ENCODE results near the gene SKA3. TPM values are rescaled to one million over a fixed set of nuclear protein-coding genes. Genes with fewer than 3 reads are reported as not detected.
A peak's percentile ranks its signal among the peaks of the same experiment; 100 is the strongest.
"Not testable (repeated sequence)": the region's sequence is repeated elsewhere in the genome, so short reads cannot be mapped to it uniquely, and the experiment has no call there.

The SKA3 gene
- total RNA-seq = 0.12 TPM
- long read RNA-seq, partial matches to known transcripts = 1 of 1 reads
- long read RNA-seq, other reads (novel, unspliced or antisense) = 0 of 1 reads

- intact Hi-C loops (cut with micrococcal nuclease) = loop anchor here (10.0 kb wide), 1 partner anchor 232 kb away; no protein-coding TSS in a partner anchor
- DNase-seq = peak; percentile 96
- peak; percentile 98 for ATAC-seq
Measured at GRCh38 chr13:21176215-21176981, at the start of gene SKA3, which contains the start of gene MRPL57. Gene SKA3, minus strand, starts transcription at chr13:21176552. Its CDS starts 75 bp downstream, at chr13:21176477. Gene MRPL57, plus strand, starts transcription at chr13:21176658. Its CDS starts 259 bp downstream, at chr13:21176917.

GRCh38 chr13:21225082-21225481 is 48.7 kb upstream of the SKA3 start:
- no peak for ATAC-seq
- intact Hi-C loops (cut with micrococcal nuclease) = no loop called here
- no peak for DNase-seq

DNA sequence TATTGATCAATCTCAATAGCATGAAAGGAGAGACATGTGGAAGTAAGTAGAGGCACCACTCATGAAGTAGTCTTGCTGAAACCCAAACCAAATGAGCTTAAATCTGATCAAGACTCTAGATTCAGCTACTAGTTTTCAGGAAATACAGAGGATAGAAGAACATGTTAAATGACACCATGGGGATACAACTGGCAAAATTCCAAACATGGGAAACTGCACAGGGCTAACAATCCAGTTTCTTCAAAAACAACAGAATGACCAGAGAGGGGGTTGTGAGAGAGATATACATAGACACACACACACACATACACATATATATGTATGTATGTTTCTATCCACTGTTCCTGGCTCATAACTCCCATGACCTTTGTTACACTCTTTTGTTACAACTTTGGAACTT is 44.9 kb upstream of the SKA3 start:
- ATAC-seq (no peak), DNase-seq (no peak)
- intact Hi-C loops (cut with micrococcal nuclease) = no loop called here

DNA sequence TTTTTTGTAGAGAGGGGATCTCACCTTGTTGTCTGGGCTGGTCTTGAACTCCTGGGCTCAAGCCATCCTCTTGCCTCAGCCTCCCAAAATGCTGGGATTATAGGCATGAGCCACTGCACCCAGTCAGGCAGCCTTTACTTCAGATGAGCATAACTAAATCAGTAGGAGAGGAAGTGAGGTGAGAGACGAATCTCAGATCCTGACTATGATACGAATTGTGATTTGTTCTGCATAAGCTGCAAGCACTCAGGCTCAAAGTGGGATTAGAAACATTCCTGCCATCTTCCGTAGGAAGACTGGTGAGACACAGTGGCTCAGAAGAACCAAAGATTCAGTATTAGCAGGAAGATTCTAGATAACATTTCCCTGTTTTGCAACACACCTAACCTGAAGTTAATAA is 43.4 kb upstream of the SKA3 start:
- ATAC-seq; intact Hi-C loops (cut with micrococcal nuclease); DNase-seq: not testable (repeated sequence)

DNA sequence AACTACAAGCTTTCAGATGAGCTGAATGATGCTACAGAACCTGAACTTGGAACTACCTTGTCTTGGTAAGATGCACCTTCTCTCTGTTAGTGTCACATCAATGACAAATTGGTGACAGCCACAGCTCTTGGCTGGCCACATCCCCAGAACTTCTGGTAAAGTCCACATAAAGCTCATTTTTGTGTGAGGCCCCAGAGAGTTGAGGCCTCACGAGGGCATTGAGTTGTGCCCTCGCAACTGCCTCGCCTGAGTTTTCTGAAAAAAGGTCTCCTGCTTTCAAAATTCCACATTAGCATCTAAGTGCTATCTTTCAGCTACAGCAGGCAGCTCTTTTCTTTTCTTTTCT is 42.7 kb upstream of the SKA3 start:
- no peak for ATAC-seq
- no peak for DNase-seq
- intact Hi-C loops (cut with micrococcal nuclease) = no loop called here

GRCh38 chr13:21218351-21219035 is 42.1 kb upstream of the SKA3 start:
- intact Hi-C loops (cut with micrococcal nuclease) = no loop called here
- ATAC-seq (no peak), DNase-seq (no peak)

GRCh38 chr13:21216332-21216731 is 40.0 kb upstream of the SKA3 start:
- ATAC-seq (no peak), DNase-seq (no peak)
- intact Hi-C loops (cut with micrococcal nuclease) = no loop called here

GRCh38 chr13:21215419-21215818 is 39.1 kb upstream of the SKA3 start:
- DNase-seq; ATAC-seq; intact Hi-C loops (cut with micrococcal nuclease): not testable (repeated sequence)

GRCh38 chr13:21212138-21212775 is 35.9 kb upstream of the SKA3 start:
- intact Hi-C loops (cut with micrococcal nuclease) = no loop called here
- no peak for ATAC-seq
- DNase-seq = no peak

GRCh38 chr13:21208652-21209154 is 32.4 kb upstream of the SKA3 start:
- ATAC-seq (no peak), DNase-seq (no peak)
- intact Hi-C loops (cut with micrococcal nuclease) = no loop called here

DNA sequence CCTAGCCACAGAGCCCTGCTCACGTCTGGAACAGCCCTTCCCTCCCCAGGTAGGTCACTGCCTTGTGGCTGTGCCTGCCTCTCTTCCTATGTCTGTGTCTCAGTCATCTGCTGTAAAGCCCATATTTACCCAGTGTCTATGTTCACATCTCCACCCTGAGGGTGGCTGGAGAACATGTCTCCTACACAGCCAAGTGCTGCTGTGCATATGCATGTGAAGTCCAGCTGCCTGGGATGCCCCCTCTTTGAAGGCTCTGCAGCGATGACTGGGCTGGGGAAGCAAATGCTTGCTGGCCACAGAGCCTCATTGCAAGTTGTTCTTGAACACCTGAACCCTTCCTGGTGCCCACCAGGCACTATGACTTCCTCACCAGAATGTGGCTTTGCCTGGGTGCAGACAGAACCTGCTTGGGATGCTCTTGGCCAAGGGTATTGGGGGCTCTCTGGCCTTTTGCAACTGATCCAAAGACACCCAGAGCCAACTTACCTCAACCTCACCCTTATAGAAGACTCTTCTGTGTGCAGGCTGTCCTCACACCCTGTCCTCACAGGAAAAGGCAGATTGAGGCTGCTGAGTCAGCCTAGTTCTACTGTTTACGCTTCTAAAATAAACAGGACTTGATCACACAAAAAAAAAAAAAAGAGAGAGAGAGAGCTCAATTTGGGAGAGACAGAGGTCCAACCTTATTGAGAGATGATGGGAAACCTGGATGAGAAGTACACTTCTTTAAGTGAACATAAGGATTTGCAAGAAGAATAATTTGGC is 26.6 kb upstream of the SKA3 start:
- ATAC-seq (no peak), DNase-seq (no peak)
- intact Hi-C loops (cut with micrococcal nuclease) = no loop called here

DNA sequence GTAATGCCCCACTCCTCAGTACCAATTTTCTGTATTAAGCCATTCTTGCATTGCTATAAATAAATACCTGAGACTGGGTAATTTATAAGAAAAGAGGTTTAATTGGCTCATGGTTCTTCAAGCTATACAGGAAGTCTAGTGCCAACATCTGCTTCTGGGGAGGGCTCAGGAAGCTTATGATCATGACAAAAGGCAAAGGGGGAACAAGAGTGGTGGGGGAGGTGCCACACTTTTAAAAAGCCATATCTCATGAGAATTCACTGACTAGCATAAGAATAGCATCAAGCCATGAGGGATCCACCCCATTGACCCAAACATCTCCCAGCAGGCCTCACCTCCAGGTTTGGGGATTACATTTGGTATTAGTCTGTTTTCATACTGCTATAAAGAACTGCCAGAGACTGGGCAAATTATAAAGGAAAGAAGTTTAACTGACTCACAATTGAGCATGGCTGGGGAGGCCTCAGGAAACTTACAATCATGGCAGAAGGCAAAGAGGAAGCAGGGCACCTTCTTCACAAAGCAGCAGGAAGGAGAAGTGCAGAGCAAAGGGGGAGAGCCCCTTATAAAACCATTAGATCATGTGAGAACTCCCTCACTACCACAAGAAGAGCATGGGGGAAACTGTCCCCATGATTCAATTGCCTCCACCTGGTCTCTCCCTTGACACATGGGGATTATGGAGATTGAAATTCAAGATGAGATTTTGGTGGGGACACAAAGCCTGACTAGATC is 25.3 kb upstream of the SKA3 start:
- intact Hi-C loops (cut with micrococcal nuclease); DNase-seq; ATAC-seq: not testable (repeated sequence)

DNA sequence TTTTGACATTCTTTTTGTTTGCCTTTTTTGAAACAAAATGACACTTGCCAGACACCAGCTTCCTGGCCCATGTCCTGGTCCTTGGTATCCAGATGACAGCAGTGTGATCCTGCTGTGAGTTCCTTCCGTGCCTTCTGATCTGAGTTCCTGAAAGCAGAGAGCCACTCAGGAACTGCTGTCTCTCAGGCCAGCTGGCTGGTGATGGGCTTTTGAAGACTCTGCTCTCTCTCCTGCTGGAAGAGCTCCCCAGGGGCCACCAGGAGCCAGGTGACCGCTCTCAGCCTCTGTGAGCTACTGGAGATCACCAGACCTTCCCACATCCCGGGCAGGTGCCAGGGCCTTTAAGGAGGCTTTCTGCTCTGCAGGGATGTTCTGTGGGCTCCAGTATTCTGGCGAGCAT is 22.0 kb upstream of the SKA3 start:
- DNase-seq; ATAC-seq; intact Hi-C loops (cut with micrococcal nuclease): not testable (repeated sequence)

DNA sequence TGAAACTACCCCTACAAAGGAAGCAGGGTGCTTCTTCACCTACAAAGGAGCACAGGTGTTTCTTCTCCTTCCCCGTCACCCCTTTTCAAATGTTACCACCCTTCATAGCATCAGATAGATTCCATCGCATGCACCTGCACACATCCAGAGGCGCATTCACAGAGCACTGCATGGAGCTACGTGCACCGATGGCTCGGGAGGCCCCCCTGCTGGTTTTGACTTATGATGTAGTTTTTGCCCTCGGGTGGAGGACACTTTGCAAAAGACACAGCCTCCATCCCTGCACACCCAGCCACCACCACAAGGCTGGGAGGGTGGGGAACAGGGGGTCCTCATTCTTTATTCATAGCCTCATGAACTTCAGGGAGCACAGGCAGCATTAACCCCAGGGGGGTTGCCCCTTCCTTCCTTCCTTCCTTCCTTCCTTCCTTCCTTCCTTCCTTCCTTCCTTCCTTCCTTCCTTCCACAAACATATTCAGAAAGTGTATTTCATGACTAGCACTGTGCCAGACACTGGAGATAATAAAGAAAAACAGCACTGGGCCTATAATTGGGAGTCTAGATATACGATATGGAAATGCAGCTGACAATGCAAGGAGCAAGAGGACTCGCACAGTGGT is 21.4 kb upstream of the SKA3 start:
- intact Hi-C loops (cut with micrococcal nuclease); DNase-seq; ATAC-seq: not testable (repeated sequence)

DNA sequence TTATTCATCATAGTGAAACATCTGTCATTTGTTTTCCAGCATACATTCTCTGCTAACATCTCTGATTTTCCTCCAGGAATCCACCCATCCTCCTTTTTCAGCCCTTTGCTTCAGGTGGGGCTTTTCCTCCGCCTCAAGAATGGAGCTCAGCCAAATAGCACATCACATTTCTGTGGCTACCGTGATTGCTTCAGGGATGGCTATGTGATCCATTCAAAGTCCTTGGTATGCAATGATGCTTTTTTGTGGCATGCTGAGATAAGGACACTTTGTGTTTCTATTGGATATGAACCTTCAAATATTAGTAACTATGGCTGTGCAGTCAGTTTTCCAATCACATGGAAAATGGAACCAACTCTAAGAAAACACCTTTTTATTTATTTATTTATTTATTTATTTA is 18.4 kb upstream of the SKA3 start:
- ATAC-seq; intact Hi-C loops (cut with micrococcal nuclease); DNase-seq: not testable (repeated sequence)

DNA sequence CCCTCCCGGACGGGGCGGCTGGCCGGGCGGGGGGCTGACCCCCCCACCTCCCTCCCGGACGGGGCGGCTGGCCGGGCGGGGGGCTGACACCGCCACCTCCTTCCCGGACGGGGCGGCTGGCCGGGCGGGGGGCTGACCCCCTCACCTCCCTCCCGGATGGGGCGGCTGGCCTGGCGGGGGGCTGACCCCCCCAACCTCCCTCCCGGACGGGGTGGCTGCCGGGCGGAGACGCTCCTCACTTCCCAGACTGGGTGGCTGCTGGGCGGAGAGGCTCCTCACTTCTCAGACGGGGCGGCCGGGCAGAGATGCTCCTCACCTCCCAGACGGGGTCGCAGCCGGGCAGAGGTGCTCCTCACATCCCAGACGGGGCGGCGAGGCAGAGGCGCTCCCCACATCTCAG is 10.1 kb upstream of the SKA3 start:
- DNase-seq; intact Hi-C loops (cut with micrococcal nuclease); ATAC-seq: not testable (repeated sequence)

DNA sequence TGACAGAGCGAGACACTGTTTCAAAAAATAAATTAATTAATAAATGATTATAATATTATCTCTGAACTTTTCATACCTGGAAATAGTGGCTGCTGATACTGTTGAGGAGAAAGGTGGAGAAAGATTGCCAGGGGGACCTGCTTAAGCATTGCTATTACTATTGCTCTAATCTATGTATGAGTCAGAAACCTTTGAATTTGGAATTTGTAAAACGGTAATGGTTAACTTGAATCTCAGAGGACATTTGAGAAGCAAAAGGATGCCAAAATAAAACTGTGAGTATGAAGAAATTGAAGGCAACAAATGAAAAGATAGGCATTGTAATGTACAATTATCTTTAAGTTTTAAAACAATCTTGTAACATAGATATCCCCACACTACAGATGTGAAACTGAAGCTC is 5.3 kb upstream of the SKA3 start:
- intact Hi-C loops (cut with micrococcal nuclease) = no loop called here
- DNase-seq (no peak), ATAC-seq (no peak)

DNA sequence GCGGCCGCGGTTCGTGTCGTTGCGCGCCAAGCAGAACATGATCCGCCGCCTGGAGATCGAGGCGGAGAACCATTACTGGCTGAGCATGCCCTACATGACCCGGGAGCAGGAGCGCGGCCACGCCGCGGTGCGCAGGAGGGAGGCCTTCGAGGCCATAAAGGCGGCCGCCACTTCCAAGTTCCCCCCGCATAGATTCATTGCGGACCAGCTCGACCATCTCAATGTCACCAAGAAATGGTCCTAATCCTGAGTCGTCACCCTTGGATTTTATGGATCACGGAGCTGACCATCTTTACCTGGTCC is 581 bp upstream of the SKA3 start:
- DNase-seq (no peak), ATAC-seq (peak; percentile 66)
- intact Hi-C loops (cut with micrococcal nuclease) = loop anchor here (10.0 kb wide), 1 partner anchor 232 kb away; no protein-coding TSS in a partner anchor

Data from left ventricle myocardium superior (tissue), 1 donor.